Measurements from ENCODE around the gene MSLN.
"Not testable (repeated sequence)": the region's sequence is repeated elsewhere in the genome, so short reads cannot be mapped to it uniquely, and the experiment has no call there.

Gene MSLN

GRCh38 chr16:736936-737481 lies 23.5 kb upstream of the MSLN start:
- DNase-seq: no peak

GRCh38 chr16:739560-740458 lies 20.7 kb upstream of the MSLN start:
- no peak for DNase-seq

- DNase-seq: no peak
Measured at GRCh38 chr16:740459-740763, 20.1 kb upstream of the MSLN start.

DNA sequence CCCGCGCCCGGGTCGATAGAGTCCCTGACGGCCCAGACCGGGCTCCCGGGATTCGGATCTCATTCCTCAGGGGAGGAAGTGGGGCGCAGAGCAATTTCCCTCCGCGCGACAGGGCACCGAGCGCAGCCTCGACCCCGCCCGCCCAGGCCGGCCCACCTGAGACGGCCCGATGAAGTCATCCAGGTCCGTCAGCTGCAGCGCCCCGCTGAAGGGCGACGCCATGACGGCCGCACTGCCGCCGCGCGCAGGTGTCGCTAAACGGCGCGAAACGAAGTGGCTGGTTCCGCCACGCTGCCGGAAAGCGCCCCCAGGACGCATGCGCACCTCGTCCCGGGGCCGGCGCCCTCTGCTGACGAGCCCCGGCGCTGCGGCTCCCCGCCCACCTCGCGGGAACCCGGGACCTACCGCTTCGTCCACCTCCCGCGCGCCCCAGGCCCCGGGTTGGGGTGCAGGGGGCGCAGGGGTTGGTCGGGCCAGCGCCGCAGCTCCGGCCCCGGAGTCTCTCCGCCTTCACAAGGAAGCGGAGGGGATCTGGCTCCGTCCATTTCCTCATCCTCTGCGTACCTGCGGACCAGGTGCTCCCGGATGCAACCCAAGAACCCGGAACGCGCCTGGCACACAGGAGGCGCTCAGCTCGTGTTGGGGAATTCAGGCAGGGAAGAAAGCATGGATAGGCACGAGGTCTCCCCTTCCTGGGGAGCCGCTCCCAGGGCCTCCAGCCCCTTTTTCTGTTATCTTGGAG lies 19.6 kb upstream of the MSLN start, which contains the start of gene CIAO3:
TSS of gene CIAO3 (minus strand) at position 234 of the 742 bp plus-strand sequence. CDS start at position 222, 12 bp downstream.
- DNase-seq: no peak

DNA sequence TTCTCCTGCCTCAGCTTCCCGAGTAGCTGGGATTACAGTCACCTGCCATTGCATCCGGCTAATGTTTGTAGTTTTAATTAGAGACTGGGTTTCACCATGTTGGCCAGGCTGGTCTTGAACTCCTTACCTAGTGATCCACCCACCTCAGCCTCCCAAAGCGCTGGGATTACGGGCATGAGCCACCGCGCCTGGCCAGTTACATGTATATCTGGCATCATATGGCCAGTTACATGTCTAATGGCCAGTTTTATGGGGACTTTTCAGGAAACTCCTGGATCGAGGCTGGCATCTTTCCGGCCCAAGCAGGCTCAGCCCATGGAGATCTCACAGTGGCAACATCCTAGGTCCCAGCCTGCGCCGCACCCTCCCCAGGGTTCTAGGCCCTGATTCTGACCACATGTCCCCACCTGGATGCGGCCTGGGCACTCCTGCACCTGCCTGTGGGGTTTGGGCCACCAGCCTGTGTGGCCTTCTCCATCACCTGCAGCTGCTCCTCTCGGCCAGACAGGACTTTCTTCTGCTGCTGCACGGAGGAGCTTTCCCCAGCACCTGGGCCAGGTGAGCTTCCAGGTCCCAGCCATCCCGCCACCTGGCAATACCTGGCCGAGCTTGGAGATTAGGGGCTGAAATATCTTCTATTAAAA lies 18.4 kb upstream of the MSLN start:
- no peak for DNase-seq

- not testable (repeated sequence) for DNase-seq
Measured at GRCh38 chr16:742894-743293, 17.6 kb upstream of the MSLN start.

- no peak for DNase-seq
Measured at GRCh38 chr16:743794-744500, 16.6 kb upstream of the MSLN start.

DNA sequence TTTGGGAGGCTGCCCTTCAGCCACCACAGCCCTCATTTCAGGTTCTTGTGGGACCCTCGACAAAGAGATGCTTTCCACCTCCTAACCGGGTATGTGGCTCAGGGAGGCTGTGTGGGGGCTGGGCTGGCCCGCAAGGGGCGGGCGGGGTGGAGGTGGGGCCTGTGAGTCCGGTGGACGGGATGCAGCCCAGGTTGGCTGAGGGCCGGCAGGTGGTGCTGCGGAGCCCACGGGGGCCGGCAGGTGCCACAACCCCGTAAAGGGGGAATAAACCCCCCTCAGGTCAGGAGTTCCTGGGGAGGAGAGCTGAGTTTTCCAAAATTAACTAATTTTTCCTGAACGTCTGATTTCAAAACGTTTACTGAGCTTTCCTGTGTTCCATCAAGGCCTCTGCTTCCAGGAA lies 14.8 kb upstream of the MSLN start:
- DNase-seq: no peak

- no peak for DNase-seq
Measured at GRCh38 chr16:746637-747036, 13.9 kb upstream of the MSLN start.

DNA sequence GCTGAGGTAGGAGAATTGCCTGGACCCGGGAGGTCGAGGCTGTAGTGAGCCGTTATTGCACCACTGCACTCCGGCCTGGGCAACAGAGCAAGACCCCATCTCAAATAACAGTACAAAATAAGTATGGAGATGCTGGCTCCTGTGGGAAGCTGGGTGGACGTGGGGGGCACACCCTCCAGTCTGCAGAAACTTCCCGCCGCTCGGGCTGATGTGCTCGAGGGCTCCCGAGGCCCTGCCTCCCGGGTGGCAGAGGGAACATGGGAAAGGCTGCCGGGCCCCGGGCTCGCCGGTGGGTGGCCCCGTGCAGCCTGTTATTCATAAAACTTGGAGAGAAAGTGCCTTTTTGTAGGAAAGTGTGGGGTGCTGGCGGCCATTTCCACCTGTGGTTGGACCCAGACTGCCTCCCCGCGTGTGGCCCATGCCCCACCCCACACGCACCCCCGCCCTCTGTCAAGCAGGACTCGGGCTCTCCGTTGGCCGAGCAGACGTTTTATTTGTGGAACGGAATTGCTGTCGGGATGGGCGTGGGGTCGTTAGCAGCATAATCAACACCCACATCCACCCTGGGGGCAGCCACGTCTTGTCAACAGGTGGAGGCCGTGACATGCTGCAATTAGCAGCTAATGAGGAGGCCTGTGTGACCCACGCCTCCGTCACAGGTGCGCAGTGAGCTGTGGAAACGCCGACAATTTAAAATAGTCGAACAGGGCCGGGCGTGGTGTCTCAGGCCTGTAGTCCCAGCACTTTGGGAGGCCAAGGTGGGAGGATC lies 12.4 kb upstream of the MSLN start:
- no peak for DNase-seq

DNA sequence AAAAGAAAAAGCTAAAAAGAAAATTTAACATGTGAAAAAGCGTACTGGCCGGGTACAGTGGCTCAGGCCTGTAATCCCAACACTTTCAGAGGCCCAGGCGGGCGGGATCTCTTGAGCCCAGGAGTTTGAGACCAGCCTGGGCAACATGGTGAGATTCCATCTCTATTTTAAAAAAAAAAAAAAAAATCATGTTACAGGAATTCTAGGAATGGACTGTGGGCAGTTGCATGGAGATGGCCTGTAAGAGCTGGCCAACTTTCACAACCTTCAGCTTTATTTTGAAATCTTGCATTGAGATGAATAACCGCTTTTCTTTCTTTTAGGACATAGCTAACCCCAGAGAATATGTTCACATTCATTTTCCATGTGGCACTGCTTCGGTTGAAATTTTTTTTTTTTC lies 11.5 kb upstream of the MSLN start:
- DNase-seq: no peak

DNA sequence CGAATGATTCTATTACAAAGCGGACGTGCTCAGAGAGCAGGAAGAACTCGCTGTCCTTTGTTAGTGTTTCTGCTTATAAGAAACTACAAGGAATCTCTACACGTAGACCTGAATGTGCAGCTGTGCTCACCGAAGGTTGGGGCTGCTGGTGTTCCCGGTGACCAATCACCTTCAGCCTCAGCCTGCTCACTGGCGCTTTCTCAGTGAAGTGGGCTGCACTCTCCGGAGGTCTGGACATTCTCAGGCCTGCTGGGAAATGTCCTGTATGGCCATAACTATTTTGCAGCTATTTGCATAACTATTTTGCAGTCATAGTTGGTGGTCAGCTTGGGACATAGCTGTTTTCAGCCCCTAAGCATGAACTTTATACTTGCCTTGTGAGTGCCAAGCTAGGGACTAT lies 10.0 kb upstream of the MSLN start:
- DNase-seq: no peak

- no peak for DNase-seq
Measured at GRCh38 chr16:751152-752006, 9.2 kb upstream of the MSLN start.

DNA sequence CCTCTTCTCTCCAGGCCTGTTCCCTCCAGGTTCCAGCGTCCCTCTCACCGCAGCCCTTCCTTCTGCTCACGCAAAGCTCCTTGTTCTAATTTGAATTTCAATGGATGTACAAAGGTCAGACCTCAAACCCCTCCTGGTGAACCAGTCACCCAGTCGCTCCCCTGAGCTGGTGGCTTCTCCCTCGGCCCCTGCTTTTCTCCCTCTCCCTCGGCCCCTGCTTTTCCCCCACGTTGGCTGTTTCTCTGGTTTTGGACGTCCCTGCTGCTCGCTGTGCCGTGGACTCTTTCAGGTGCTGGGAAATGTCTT lies 8.6 kb upstream of the MSLN start:
- DNase-seq: no peak

DNA sequence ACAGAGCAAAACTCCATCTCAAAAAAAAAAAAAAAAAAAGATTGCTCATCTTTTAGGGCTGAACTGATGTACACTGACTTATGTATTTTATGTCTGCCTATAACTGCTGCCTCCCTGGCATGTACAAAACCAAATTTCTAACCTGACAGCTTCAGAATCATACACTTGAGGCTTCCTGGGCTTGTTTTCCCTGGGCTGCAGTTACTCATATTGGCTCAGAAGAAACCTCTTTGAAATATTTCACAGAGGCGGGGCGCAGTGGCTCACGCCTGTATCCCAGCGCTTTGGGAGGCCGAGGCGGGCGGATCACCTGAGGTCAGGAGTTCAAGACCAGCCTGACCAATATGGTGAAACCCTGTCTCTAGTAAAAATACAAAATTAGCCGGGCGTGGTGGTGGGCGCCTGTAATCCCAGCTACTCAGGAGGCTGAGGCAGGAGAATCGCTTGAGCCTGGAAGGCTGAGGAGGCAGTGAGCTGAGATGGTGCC lies 6.4 kb upstream of the MSLN start:
- DNase-seq: not testable (repeated sequence)

GRCh38 chr16:754656-755055 lies 5.9 kb upstream of the MSLN start:
- DNase-seq: no peak

DNA sequence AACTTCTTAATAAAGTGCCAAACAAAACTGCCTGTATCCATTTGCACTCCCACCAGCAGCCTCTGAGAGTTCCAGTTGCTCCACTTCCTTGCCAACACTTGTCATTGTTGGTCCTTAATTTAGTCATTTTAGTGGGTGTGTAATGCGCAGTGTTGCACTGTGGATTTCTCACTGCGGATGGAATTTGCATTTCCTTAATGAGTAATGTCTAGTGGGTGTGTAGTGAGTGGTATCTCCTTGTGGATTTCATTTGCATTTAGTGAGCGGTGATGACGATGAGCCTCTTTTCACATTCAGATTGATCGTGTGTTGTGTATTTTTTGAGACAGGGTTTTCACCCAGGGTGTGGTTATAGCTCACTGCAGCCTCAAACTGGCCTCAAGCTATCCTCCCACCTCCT lies 4.1 kb upstream of the MSLN start:
- DNase-seq: no peak

- no peak for DNase-seq
Measured at GRCh38 chr16:759110-759910, 1.2 kb upstream of the MSLN start.

GRCh38 chr16:760065-760464 lies 469 bp upstream of the MSLN start:
- no peak for DNase-seq

Data from NCI-H1436 treated with DMSO at 0.1 percent for 48 hours (cell line).